ENCODE data around the gene DDX39A. TPM values are rescaled to one million over a fixed set of nuclear protein-coding genes. Genes with fewer than 3 reads are reported as not detected.
"Not testable (repeated sequence)": the region's sequence is repeated elsewhere in the genome, so short reads cannot be mapped to it uniquely, and the experiment has no call there.

DDX39A gene
- 100 to 1,000 TPM; 217 to 226 TPM for total RNA-seq

GRCh38 chr19:14419106-14419813, at the start of gene DDX39A:
Gene DDX39A, minus strand, starts transcription at chr19:14419341. Its CDS starts 6,121 bp downstream, at chr19:14413220.
- H3K36me3 Mint-ChIP-seq (ENCODE audit: low read depth) = peaks cover 35% of the 10 kb centered on the region
- DNase-seq (peak; percentile 99), ATAC-seq (peak; percentile 93)
- peaks cover 27% of the 10 kb centered on the region for H3K4me1 Mint-ChIP-seq (ENCODE audit: low read depth)
- peak within 1 kb of the TSS; percentile 98 for H3K27ac Mint-ChIP-seq
- intact Hi-C loops (cut with micrococcal nuclease) = loop anchor here (2.0 kb wide), 1 partner anchor 50 kb away; no protein-coding TSS in a partner anchor
- no peak for TF ChIP-seq CTCF (IDR thresholded peaks at IDR 0.05)
- no peaks in the 10 kb centered on the region for H3K27me3 Mint-ChIP-seq
- H3K4me3 Mint-ChIP-seq = peak within 1 kb of the TSS; percentile 93
- no peaks in the 10 kb centered on the region for H3K9me3 Mint-ChIP-seq
- CTCF ChIA-PET = interaction anchor here (0.8 to 4.1 kb wide), 8 partner anchors 11 to 282 kb away, joined by 3 to 19 read pairs (median 6); partner anchors contain the start of gene PKN1
- POLR2A ChIA-PET = interaction anchor here (0.6 to 8.9 kb wide), 19 partner anchors 9 to 282 kb away, joined by 3 to 58 read pairs (median 5); partner anchors contain the start of genes ADGRE5, DNAJB1, GIPC1 and PKN1

- peaks cover 8% of the 10 kb centered on the region for H3K4me1 Mint-ChIP-seq (ENCODE audit: low read depth)
- no peak overlapping the region for H3K27ac Mint-ChIP-seq
- peaks cover 18% of the 10 kb centered on the region for H3K36me3 Mint-ChIP-seq (ENCODE audit: low read depth)
- no peak for DNase-seq
- peaks cover 2% of the 10 kb centered on the region for H3K27me3 Mint-ChIP-seq
- POLR2A ChIA-PET = interaction anchor here (1.1 to 1.6 kb wide), 3 partner anchors 11 to 51 kb away, joined by 3 to 4 read pairs (median 4); partner anchors contain the start of gene DNAJB1
- H3K4me3 Mint-ChIP-seq = no peak overlapping the region
- no peaks in the 10 kb centered on the region for H3K9me3 Mint-ChIP-seq
- intact Hi-C loops (cut with micrococcal nuclease) = no loop called here
- CTCF ChIA-PET = interaction anchor here (1.0 to 2.3 kb wide), 6 partner anchors 11 to 40 kb away, joined by 3 to 16 read pairs (median 4); partner anchors contain the start of gene PKN1
- ATAC-seq = no peak
- TF ChIP-seq CTCF (IDR thresholded peaks at IDR 0.05) = no peak
Measured at GRCh38 chr19:14467816-14468215, 48.7 kb upstream of the DDX39A start.

GRCh38 chr19:14467391-14467790, 48.2 kb upstream of the DDX39A start:
- no peak for DNase-seq
- TF ChIP-seq CTCF (IDR thresholded peaks at IDR 0.05) = no peak
- Mint-ChIP-seq H3K27ac (no peak overlapping the region), H3K9me3 (no peaks in the 10 kb centered on the region), H3K4me3 (no peak overlapping the region), H3K4me1 (ENCODE audit: low read depth) (peaks cover 5% of the 10 kb centered on the region), H3K36me3 (ENCODE audit: low read depth) (peaks cover 22% of the 10 kb centered on the region), H3K27me3 (no peaks in the 10 kb centered on the region)
- POLR2A ChIA-PET = interaction anchor here (1.6 kb wide), 1 partner anchor 51 kb away, joined by 4 read pairs; the partner anchor contains the start of gene DNAJB1
- no peak for ATAC-seq
- intact Hi-C loops (cut with micrococcal nuclease) = no loop called here
- CTCF ChIA-PET = interaction anchor here (1.0 to 2.3 kb wide), 5 partner anchors 11 to 40 kb away, joined by 3 to 16 read pairs (median 3); no protein-coding TSS in a partner anchor

- H3K4me3 Mint-ChIP-seq = no peak overlapping the region
- DNase-seq = no peak
- intact Hi-C loops (cut with micrococcal nuclease) = no loop called here
- no peak for TF ChIP-seq CTCF (IDR thresholded peaks at IDR 0.05)
- ChIA-PET POLR2A (no interaction called here), CTCF (no interaction called here)
- H3K27ac Mint-ChIP-seq = no peak overlapping the region
- ATAC-seq = no peak
- peaks cover 9% of the 10 kb centered on the region for H3K4me1 Mint-ChIP-seq (ENCODE audit: low read depth)
- peaks cover 34% of the 10 kb centered on the region for H3K36me3 Mint-ChIP-seq (ENCODE audit: low read depth)
- H3K9me3 Mint-ChIP-seq = no peaks in the 10 kb centered on the region
- no peaks in the 10 kb centered on the region for H3K27me3 Mint-ChIP-seq
Measured at GRCh38 chr19:14463747-14464146, 44.6 kb upstream of the DDX39A start.

GRCh38 chr19:14462401-14462800, 43.3 kb upstream of the DDX39A start:
- H3K9me3 Mint-ChIP-seq; DNase-seq; H3K4me3 Mint-ChIP-seq; POLR2A ChIA-PET; ATAC-seq; H3K27me3 Mint-ChIP-seq; H3K4me1 Mint-ChIP-seq (ENCODE audit: low read depth); CTCF ChIA-PET; intact Hi-C loops (cut with micrococcal nuclease); H3K27ac Mint-ChIP-seq: not testable (repeated sequence)
- H3K36me3 Mint-ChIP-seq (ENCODE audit: low read depth) = peaks cover 32% of the 10 kb centered on the region

Data from activated CD8-positive, alpha-beta T cell treated with anti-CD3 and anti-CD28 coated beads for 36 hours (primary cell).